Posterior vena cava (tissue), 2 donors: ENCODE results near the gene CLHC1. TPM values are rescaled to one million over a fixed set of nuclear protein-coding genes. Genes with fewer than 3 reads are reported as not detected.
"Not testable (repeated sequence)": the region's sequence is repeated elsewhere in the genome, so short reads cannot be mapped to it uniquely, and the experiment has no call there.

ENCODE experiments used
- DNase-seq: peaks from one replicate; pipeline ENCODE4 v3.0.0-alpha.2; 2020; ENCODE audit warnings: low spot score
- intact Hi-C, 2 donors: fragments of 100-400 bp; cut with DNase I; formaldehyde crosslinking; loops; one replicate each; pipeline versions ENCODE4 v1.14.1 to v1.14.2; 2022 to 2023
- long read RNA-seq, 2 donors: library from polyadenylated mRNA; unstranded; transcript quantifications; one replicate each; pipeline ENCODE4 v2.0.0, GENCODE V29; 2020 to 2021
- total RNA-seq, 2 donors: library from RNA; stranded (reverse); fragmentation: NEBNext Ultra II Directional; extraction: Animal tissue kit (Norgen Biotek cat#: 25700); gene quantifications; one replicate each; pipeline ENCODE4 v1.2.1, GENCODE V29; 2021
- donor health status: DM: yes; HTN: yes; CAD: no.
- donor health status: DM: yes; HTN: yes; CAD: no.

CLHC1 gene
- total RNA-seq, result 1 to 10 TPM; 7.1 to 9.3 TPM
- long read RNA-seq, donor 1, partial matches to known transcripts, result 0 of 1 reads
- long read RNA-seq, donor 1, other reads (novel, unspliced or antisense), result 1 of 1 reads
- long read RNA-seq, donor 2, partial matches to known transcripts, result 0 of 2 reads
- long read RNA-seq, donor 2, other reads (novel, unspliced or antisense), result 1 of 2 reads

DNA sequence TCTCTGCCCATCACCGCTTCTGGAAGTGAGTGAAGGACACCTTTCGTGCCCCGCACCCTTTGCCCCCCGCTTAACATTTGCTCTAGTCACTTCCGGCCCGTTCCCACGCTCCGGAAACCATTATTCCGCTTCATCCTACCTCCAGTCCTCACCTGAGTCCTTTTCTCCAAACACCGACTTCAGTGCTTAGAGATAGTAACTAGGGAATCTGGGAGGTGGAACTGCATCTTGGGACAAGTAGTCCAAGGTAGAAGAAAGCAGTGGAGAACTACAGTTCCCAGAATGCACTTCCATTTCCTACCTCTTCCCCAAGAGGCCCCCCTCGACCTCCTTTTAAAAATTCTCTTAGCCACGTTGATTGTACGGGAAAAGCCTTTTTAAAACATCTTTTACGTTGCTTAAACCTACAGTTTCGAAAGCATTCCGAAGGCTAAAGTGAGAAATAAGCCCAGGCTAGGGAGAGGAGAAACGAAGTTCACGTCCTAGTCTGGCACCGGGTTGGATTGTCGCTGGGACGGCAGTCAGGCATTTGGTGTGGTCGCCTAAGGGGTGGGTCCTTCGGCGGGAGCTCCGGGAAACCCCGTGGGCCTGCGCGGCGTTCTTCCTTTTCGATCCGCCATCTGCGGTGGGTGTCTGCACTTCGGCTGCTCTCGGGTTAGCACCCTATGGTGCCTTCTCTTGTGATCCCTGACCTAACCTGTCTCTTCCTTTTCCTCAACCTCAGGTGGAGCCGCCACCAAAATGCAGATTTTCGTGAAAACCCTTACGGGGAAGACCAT lies at the start of gene CLHC1, which contains the start of gene RPS27A:
CLHC1 (minus strand) TSS at position 210 of the 779 bp plus-strand sequence. CDS start 9,882 bp downstream, outside the sequence.
RPS27A (plus strand) TSS at position 605 of the 779 bp plus-strand sequence; CDS start at position 742, 137 bp downstream.
- intact Hi-C loops, result no loop called here
- DNase-seq, result peak; percentile 97

DNA sequence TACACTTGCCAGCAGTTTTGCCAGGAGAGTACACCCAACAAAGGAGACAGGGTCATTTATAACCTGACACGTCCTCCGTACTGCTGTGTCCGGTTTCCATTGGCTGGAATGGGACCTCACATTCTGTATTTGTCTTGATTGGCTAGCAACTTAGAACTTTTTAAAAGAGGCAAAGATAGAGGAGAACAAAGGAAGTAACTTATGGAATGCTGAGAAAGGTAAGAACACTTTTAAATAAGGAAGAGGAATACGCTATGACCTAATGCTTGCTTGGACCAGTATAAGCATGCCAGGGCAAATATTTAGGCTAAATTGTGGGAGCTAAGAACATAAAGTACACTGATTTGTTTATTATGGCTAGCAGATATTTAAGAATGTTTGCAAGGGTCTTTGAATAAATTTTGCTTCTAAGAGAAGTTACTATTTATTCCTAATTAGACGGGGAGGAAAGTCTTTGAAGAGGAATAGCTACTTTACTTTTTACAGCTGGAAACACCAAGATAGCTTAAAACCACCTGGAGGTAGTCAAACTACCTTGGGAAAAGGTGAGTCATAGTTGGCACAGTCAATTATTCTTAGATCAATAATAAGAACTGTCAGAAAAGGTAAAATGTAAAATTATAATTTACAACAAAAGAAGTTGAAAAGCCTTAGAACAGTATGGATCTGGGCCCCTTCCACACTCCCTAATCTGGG lies 48.9 kb upstream of the CLHC1 start:
- DNase-seq, intact Hi-C loops: not testable (repeated sequence)

DNA sequence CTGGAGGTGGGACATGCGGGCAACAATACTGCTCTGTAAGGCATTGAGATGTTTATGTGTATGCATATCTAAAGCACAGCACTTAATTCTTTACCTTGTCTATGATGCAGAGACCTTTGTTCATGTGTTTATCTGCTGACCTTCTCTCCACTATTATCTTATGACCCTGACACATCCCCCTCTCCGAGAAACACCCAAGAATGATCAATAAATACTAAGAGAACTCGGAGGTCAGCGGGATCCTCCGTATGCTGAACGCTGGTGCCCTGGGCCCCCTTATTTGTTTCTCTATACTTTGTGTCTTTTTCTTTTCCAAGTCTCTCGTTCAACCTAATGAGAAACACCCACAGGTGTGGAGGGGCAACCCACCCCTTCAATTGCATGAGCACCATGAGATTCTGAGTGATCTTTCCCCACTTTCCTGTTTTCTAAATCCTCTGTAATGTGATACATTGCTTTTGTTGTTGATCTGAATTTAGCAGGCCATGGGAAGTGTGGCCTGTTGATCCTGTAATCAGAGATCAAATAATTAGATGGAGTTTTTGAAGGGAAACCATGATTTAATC lies 47.8 kb upstream of the CLHC1 start:
- intact Hi-C loops, DNase-seq: not testable (repeated sequence)

DNA sequence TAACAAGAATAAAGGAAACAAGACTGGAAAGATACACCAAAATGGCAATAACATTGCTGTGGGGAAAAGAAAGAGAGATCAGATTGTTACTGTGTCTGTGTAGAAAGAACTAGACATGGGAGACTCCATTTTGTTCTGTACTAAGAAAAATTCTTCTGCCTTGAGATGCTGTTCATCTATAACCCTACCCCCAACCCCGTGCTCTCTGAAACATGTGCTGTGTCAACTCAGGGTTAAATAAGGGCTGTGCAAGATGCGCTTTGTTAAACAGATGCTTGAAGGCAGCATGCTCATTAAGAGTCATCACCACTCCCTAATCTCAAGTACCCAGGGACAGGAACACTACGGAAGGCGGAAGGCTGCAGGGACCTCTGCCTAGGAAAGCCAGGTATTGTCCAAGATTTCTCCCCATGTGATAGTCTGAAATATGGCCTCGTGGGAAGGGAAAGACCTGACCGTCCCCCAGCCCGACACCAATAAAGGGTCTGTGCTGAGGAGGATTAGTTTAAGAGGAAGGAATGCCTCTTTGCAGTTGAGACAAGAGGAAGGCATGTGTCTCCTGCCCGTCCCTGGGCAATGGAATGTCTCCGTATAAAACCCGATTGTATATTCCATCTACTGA lies 47.2 kb upstream of the CLHC1 start:
- DNase-seq, intact Hi-C loops: not testable (repeated sequence)

DNA sequence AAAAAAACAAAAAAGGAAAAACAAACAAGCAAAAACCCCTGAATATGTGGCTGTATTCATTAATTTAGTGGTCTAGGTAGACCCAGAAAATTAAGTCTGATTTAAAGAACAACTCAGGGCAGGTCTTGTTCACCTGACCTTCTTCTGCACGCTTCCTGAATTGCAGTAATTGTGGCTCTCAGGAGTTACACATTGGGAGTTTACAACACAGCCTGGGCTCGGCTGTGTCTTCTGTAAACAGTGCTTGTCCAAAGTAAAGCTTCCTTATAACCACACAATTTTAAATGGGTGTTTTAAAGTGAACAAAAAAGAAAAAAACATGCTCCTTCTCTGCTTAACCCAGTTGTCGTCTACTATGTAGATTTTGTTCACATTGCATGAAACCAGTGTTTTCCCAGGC lies 45.2 kb upstream of the CLHC1 start:
- intact Hi-C loops, result no loop called here
- DNase-seq, result no peak

DNA sequence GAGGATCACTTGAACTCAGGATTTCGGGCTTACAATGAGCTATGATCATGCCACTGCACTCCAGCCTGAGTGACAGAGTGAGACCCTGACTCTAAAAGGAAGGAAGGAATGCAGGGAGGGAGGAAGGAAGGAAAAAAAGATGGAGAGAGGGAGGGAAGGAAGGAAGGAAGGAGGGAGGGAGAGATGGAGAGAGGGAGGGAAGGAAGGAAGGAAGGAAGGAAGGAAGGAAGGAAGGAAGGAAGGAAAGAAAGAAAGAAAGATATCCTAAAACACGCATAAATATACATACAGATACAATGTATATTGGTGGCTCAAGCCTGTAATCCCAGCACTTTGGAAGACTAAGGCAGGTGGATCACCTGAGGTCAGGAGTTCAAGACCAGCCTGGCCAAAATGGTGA lies 42.3 kb upstream of the CLHC1 start:
- intact Hi-C loops, DNase-seq: not testable (repeated sequence)

DNA sequence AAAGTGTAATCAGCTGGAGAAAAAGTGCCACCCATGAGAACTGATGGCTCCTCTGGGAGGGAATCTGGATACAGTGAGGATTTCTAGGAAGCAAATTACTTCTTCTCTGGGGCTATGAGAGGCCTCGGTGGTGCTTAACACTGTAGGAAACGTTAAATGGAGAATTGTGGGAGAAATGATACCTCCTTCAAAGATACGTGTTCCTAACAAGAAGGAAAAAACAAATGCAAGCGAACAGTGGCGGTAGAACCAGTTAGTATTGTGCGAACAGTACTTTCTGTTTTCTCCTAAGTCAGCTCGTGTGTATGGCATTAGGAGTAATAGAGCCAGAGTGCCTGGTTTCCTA lies 37.5 kb upstream of the CLHC1 start:
- DNase-seq, result no peak
- intact Hi-C loops, result loop anchor here in 1 of 2 donors (10.0 kb wide), 1 partner anchor 155 kb away; no protein-coding TSS in a partner anchor

DNA sequence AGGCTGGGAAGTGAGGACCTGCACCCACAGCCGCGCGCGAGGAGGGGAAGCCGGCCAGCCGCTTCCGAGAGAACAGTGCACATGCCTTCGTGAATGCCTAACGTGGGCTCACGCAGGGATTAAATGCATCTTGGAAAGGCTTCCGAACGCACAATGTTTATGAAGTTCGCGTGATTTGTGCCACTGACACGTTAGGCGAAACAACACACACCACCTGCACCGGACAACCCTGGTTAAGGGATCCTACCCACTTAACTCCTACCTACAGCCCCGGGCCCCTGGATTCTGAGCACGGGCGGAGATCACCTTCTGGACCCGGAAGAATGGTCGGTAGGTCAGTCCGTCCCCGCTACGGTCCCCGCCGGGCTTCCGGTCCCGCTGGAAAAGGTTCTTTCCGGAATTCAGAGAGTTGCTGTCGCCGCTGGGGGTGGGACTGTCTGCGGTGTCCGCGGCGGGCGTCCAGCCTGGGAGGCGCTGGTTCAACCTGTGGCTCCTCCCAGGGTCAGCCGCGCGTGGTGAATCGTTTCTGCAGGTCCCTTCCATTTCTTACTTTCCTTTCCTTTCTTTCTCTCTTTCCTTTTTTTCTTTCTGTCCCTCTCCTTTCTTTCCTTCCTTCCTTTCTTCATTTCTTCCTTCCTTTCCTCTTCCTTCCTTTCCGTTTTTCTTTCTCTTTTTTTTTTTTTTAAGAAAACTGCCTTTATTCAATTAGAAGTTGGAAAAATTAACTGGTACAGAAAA lies 37.0 kb upstream of the CLHC1 start, which contains the start of gene MTIF2:
MTIF2 (minus strand) TSS at position 325 of the 738 bp plus-strand sequence. CDS start 5,373 bp downstream, outside the sequence.
- peak; percentile 99 for DNase-seq
- intact Hi-C loops, result loop anchor here in 1 of 2 donors (10.0 kb wide), 1 partner anchor 156 kb away; no protein-coding TSS in a partner anchor

DNA sequence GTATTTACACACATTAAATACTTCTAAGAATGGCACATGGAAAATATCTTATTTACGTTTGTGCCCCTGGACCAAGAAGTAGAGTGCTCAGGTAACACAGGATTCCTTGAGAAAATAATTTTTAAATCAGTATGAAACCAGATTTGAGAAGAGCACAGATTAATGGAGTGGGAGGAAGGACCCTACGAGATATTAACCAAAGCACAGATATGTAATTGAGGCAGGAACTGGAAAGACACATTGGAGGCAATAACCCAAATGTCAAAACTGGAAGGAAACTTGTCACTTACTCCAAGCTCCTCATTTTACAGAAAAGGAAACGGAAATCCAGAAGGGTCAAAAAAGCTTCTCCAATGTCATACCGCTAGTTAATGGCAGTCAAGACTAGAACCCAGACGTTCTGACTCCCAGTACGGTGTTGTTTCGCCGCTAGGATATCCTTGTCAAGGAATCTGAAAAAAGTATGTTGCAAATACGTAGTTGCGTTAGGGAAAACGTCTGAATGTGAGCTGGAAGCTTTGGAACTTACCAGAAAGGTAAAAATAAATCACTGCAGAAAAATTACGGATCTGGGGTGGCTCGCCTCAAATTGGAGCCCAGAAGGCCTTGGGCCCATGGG lies 36.3 kb upstream of the CLHC1 start:
- intact Hi-C loops, result loop anchor here in 1 of 2 donors (10.0 kb wide), 1 partner anchor 156 kb away; no protein-coding TSS in a partner anchor
- DNase-seq, result no peak

DNA sequence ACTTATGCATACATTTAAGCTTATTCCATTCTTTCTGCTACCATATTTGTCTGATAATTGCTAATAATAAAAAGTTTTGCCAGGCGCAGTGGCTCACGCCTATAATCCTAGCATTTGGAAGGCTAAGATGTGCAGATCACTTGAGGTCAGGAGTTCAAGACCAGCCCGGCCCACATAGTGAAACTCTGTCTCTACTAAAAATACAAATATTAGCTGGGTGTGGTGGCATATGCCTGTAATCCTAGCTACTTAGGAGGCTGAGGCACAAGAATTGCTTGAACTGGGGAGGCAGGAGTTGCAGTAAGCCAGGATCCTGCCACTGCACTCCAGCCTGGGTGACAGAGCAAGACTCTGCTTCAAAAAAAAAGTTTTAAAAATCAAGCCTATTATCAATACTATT lies 27.5 kb upstream of the CLHC1 start:
- DNase-seq, intact Hi-C loops: not testable (repeated sequence)

DNA sequence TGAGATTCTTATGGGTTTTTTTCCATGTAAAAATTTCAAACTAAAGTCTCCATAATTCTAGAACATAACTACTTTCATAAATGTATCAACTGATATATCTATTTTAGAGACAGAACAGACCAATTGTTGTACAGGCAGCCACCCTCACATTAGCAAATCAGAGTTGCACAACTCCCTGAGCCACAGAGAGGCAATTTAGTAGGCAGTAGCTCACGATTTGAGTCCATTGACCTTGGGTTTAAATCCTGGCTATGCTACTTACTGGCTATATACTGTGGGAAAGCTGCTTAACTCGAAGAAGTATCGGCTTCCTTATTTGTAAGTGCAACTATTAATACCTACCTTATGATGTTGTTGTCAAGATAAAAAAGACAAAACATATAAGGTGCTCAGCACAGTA lies 20.7 kb upstream of the CLHC1 start:
- intact Hi-C loops, result no loop called here
- DNase-seq, result no peak

DNA sequence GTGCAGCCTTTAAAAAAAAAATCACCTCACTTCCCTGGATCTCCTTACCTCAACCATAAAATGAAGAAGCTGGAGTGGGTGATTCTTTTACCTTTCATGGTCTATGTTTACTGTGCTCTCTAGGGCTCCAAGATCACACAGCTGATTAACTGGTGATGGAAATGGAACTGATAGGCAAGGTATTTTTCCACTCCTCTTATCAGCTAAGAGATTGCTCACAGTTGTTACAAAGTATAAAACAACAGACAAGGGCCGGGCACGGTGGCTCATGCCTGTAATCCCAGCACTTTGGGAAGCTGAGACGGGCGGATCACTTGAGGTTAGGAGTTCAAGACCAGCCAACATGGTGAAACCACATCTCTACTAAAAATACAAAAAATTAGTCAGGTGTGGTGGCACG lies 14.9 kb upstream of the CLHC1 start:
- DNase-seq, result peak; percentile 19
- intact Hi-C loops, result no loop called here

DNA sequence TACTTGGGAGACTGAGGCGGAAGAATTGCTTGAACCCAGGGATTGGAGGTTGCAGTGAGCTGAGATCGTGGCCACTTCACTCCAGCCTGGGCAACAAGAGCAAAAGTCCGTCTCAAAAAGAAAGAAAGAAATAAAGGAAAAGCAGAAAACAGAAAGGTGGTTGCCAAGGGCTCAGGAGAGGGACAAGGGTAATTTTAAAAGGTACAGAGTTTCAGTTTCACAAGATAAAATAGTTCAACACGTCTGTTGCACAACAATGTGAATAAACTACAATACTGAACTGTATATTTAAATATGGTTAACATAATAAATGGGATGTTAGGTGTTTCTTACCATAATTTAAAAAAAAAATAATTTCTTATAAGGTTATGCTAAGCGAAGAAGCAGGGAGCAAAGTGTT lies 13.3 kb upstream of the CLHC1 start:
- intact Hi-C loops, result no loop called here
- no peak for DNase-seq

DNA sequence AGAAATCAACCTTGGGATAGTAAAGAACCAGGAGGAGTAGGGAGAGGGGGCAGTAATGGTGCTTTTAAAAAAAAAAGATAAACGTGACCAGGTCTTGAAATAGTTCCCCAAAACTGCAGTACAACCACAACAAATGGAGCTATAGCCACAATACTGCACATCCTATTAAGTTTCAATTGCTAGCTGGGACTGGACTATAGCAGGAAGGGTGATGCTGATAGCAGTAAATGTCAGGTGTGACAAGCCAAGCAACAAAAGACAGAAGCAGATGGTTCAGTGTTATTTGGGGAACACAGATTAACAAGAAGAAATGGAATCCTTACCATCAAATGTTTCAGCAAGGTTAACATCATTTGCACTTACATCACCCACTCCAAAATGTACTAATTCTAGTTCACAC lies 10.5 kb upstream of the CLHC1 start:
- intact Hi-C loops, result no loop called here
- DNase-seq, result no peak

DNA sequence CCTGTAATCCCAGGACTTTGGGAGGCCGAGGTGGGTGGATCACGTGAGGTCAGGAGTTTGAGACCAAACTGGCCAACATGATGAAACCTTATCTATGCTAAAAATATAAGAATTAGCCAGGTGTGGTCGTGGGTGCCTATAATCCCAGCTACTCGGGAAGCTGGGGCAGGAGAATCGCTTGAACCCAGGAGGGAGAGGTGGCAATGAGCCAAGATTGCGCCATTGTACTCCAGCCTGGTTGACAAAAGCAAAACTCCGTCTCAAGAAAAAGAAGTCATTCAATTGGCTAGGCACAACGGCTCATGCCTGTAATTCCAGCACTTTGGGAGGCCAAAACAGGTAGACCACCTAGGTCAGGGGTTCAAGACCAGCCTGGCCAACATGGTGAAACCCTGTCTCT lies 9.5 kb upstream of the CLHC1 start:
- intact Hi-C loops, DNase-seq: not testable (repeated sequence)

DNA sequence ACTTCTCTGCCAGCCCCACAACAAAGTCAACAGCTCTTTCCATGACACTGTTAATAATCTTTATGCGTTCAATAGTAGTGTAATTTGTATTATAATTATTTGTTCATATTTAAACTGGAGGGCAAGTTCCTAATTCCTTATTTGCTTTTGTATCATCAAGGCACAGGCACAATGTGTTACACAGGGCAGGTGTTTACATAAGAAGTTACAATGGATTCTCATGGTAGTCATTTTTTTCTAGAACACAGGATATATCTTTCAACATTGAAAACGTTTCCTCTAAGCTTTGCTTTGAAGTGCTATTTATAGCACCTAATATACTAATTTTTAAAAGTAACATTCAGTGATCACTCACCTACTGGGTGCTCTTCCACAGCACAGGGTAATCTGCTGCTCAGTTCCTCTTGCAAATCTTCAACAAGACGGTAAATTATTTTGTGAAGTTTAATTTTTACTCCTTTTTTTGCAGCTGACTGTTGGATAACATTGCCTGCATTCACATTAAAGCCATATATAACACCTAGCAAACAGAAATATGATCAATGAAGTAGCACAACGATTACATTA lies 7.6 kb upstream of the CLHC1 start:
- intact Hi-C loops, result no loop called here
- no peak for DNase-seq

DNA sequence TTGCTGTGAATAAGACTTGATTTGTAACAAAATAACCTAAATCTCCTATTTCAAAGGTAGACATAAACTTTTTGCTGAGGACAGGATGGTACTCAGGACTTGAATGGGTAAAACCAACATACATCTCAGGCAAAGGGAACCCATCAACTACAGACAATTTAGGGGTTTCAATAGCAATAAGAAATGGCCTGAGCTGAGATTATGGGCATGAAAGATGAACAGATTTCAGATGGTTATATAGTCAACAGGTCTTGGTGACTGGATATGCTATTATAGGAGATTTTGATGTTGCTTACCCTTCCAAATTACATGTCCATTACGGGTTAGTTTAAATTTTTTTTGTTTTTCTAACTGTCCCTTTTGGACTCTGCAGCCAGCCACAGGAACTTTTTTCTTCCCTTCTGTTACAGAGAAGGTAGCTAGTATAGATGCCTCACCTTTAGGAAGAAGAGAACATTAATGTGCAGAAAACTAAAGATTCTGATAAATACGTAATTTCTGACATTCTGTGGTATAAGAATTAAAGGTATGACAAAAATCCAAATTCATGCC lies 5.0 kb upstream of the CLHC1 start:
- intact Hi-C loops, result no loop called here
- no peak for DNase-seq
